ENCODE data around the gene MYO1A.

DNA sequence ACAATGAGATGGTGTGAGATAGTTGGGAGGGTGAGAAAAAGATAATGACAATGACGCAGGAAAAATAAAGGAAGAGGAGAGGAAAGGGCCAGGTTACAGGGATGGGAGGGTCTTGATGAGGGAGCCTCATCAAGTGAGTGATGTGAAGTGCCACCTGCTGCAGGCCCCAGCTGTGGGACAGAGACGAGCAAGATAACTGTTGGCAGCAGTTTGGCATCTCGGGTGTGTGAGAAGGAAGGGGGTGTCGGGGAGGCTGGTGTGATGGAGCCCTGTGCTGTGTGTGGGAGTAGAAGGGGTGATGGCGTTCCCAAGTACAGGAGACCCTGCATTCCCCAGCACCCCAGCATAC, 22.1 kb downstream of the MYO1A start:
- no peak for TF ChIP-seq POLR2AphosphoS5 (IDR thresholded peaks at IDR 0.05)
- TF ChIP-seq, protein P1, sequence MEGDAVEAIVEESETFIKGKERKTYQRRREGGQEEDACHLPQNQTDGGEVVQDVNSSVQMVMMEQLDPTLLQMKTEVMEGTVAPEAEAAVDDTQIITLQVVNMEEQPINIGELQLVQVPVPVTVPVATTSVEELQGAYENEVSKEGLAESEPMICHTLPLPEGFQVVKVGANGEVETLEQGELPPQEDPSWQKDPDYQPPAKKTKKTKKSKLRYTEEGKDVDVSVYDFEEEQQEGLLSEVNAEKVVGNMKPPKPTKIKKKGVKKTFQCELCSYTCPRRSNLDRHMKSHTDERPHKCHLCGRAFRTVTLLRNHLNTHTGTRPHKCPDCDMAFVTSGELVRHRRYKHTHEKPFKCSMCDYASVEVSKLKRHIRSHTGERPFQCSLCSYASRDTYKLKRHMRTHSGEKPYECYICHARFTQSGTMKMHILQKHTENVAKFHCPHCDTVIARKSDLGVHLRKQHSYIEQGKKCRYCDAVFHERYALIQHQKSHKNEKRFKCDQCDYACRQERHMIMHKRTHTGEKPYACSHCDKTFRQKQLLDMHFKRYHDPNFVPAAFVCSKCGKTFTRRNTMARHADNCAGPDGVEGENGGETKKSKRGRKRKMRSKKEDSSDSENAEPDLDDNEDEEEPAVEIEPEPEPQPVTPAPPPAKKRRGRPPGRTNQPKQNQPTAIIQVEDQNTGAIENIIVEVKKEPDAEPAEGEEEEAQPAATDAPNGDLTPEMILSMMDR (IDR thresholded peaks at IDR 0.05; ENCODE audit: poor library complexity, severe bottlenecking): no peak
- no peak for TF ChIP-seq RAD21 (conservative IDR thresholded peaks at IDR 0.05)
- TF ChIP-seq TAF1 (IDR thresholded peaks at IDR 0.05; ENCODE audit: low read depth): no peak
- TF ChIP-seq EZH2 (IDR thresholded peaks at IDR 0.05; ENCODE audit: borderline replicate concordance, insufficient read depth, low read length, poor library complexity, severe bottlenecking): no peak
